A549 (cell line): ENCODE data around the gene ATOX1.

Source experiments
- CBX2 ChIP-seq: fragments of 200-600 bp; sonication (generic); IDR thresholded peaks from 2 replicates; pipeline ENCODE4 v1.6.1; 2016; ENCODE audit warnings: low read depth, mild to moderate bottlenecking, borderline replicate concordance
- CEBPB ChIP-seq, 2 experiments: fragments of >200 bp in 1 of 2; sonication (Bioruptor Twin) in 1 of 2; formaldehyde crosslinking in 1 of 2; IDR thresholded peaks; 2 replicates each; pipeline ENCODE4 v1.6.1; 2012 to 2016
- CTCF ChIP-seq: fragments of >200 bp; sonication (Bioruptor Twin); formaldehyde crosslinking; IDR thresholded peaks from 3 replicates; pipeline ENCODE4 v1.5.1; 2016
- FOSL2 ChIP-seq, 2 experiments: fragments of 450-650 bp in 1 of 2; fragments of >200 bp in 1 of 2; sonication (Bioruptor Twin) in 1 of 2; formaldehyde crosslinking; IDR thresholded peaks; 2 replicates each; pipeline versions ENCODE4 v1.5.0 to v1.6.1; 2016 to 2020; ENCODE audit warnings: mild to moderate bottlenecking in 1 of 2, moderate library complexity in 1 of 2
- JUN ChIP-seq, 2 experiments: fragments of >200 bp; sonication (Bioruptor Twin); formaldehyde crosslinking; IDR thresholded peaks; 2 replicates in 1 of 2; 3 replicates in 1 of 2; pipeline ENCODE4 v1.6.1; 2016 to 2017
- KDM1A ChIP-seq: fragments of 200-600 bp; sonication (generic); IDR thresholded peaks from 2 replicates; pipeline ENCODE4 v1.6.1; 2016; ENCODE audit warnings: low read depth, mild to moderate bottlenecking
- MAFK ChIP-seq: fragments of 450-650 bp; IDR thresholded peaks from 2 replicates; pipeline ENCODE4 v1.6.1; 2014; ENCODE audit not compliant: partially characterized antibody
- NPAS2 ChIP-seq: fragments of 250-450 bp; sonication (Bioruptor Pico); IDR thresholded peaks from 2 replicates; pipeline ENCODE4 v1.8.0; 2022; ENCODE audit warnings: mild to moderate bottlenecking, moderate library complexity, borderline replicate concordance
- POLR2A ChIP-seq: IDR thresholded peaks from 2 replicates; pipeline ENCODE4 v1.6.1; 2012; ENCODE audit warnings: mild to moderate bottlenecking, low read length
- RAD21 ChIP-seq, 2 experiments: fragments of >200 bp in 1 of 2; sonication (Bioruptor Twin) in 1 of 2; formaldehyde crosslinking in 1 of 2; IDR thresholded peaks in 1 of 2; conservative IDR thresholded peaks in 1 of 2; 2 replicates in 1 of 2; 3 replicates in 1 of 2; pipeline ENCODE4 v1.6.1; 2012 to 2018; ENCODE audit warnings: inconsistent platforms in 1 of 2
- RFX5 ChIP-seq: fragments of 450-650 bp; IDR thresholded peaks from 2 replicates; pipeline ENCODE4 v1.7.1; 2014; ENCODE audit warnings: antibody characterized with exemption, mild to moderate bottlenecking, moderate library complexity
- ZC3H11A ChIP-seq: fragments of 450-650 bp; IDR thresholded peaks from 2 replicates; pipeline ENCODE4 v1.6.1; 2014; ENCODE audit warnings: antibody characterized with exemption, mild to moderate bottlenecking
- ZFP36 ChIP-seq: fragments of 450-650 bp; IDR thresholded peaks from 2 replicates; pipeline ENCODE4 v1.6.1; 2014; ENCODE audit warnings: borderline replicate concordance; ENCODE audit not compliant: partially characterized antibody

DNA sequence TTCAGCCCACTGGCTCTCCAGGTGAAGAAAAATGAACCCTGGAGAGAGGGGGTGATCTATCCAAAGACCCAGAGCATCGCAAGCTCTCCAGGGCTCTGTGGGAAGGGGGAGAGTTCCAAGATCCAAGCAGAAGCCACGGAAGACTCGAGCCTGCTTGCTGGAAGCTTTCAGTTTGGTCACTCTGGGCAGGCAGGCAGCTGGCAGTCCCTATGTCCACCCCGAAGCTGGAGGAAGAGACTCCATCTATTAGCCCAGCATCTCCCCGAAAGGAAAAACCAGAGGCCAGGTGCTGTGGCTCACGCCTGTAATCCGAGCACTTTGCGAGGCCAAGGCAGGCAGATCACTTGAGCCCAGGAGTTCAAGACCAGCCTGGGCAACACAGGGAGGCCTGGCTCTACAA is 61.0 kb downstream of the ATOX1 start:
- TF ChIP-seq CTCF (no peak), KDM1A (no peak), POLR2A (no peak), CBX2 (no peak), ZC3H11A (no peak), JUN (IDR thresholded peaks at IDR 0.05) (no peak), CEBPB (IDR thresholded peaks at IDR 0.05) (no peak), RAD21 (conservative IDR thresholded peaks at IDR 0.05 in 1 of 2, IDR thresholded peaks at IDR 0.05 in 1 of 2) (no peak), MAFK (no peak), ZFP36 (no peak), RFX5 (no peak), NPAS2 (no peak), FOSL2 (IDR thresholded peaks at IDR 0.05) (no peak), FOSL2 (CRISPR knock-in tag; IDR thresholded peaks at IDR 0.05) (no peak)
